Activated B cell treated with CpG ODN at 0.5 μM for 24 hours (primary cell): ENCODE results near the gene ZNF398. TPM values are rescaled to one million over a fixed set of nuclear protein-coding genes. Genes with fewer than 3 reads are reported as not detected.

Experiments used
- ATAC-seq: fragments of 200-7000 bp; cut with Tn5 transposase; one replicate; pipeline ENCODE4 v1.10.0; 2021; ENCODE audit warnings: low read depth, mild to moderate bottlenecking, moderate library complexity
- CTCF ChIA-PET: fragments of 350-600 bp; sonication (Branson Sonifier 250); formaldehyde crosslinking; loops from one replicate; lab custom pipeline; 2021; ENCODE audit warnings: antibody characterized with exemption; lab: Charles Lee
- POLR2A ChIA-PET: fragments of 350-600 bp; sonication (Branson Sonifier 250); formaldehyde crosslinking; loops from one replicate; lab custom pipeline; 2021; ENCODE audit warnings: antibody characterized with exemption; lab: Charles Lee
- DNase-seq: peaks from one replicate; pipeline ENCODE4 v3.0.0; 2022
- H3K27ac Mint-ChIP-seq: one replicate; pipeline ENCODE4 v1.8.0; 2020; ENCODE audit warnings: mixed read lengths
- H3K27me3 Mint-ChIP-seq: one replicate; pipeline ENCODE4 v1.8.0; 2021; ENCODE audit warnings: mixed read lengths
- H3K36me3 Mint-ChIP-seq: one replicate; pipeline ENCODE4 v1.8.0; 2021; ENCODE audit warnings: low read depth, mixed read lengths
- H3K4me1 Mint-ChIP-seq: one replicate; pipeline ENCODE4 v1.8.0; 2021; ENCODE audit warnings: mixed read lengths
- H3K4me3 Mint-ChIP-seq: one replicate; pipeline ENCODE4 v1.8.0; 2020; ENCODE audit warnings: mild to moderate bottlenecking, mixed read lengths
- H3K9me3 Mint-ChIP-seq: one replicate; pipeline ENCODE4 v1.8.0; 2020; ENCODE audit warnings: mixed read lengths
- intact Hi-C: fragments of 100-400 bp; cut with micrococcal nuclease; formaldehyde crosslinking; loops from one replicate; pipeline ENCODE4 v1.15.1; 2024
- total RNA-seq: library from RNA; stranded (reverse); gene quantifications from 2 replicates; pipeline ENCODE4 v1.2.3, GENCODE V29; 2022
- TF ChIP-seq, protein P1 (sequence below): fragments of 200-600 bp; IDR thresholded peaks from one replicate; pipeline ENCODE4 v1.8.0; 2022; ENCODE audit warnings: antibody characterized with exemption, mild to moderate bottlenecking

The ZNF398 gene
- total RNA-seq, 1 donor from 2014 or later, result 17.3 TPM

- Mint-ChIP-seq H3K4me3 (peak within 1 kb of the TSS; percentile 98), H3K36me3 (peaks cover 21% of the 10 kb centered on the region), H3K4me1 (peaks cover 21% of the 10 kb centered on the region), H3K27me3 (no peaks in the 10 kb centered on the region), H3K9me3 (peaks cover 5% of the 10 kb centered on the region), H3K27ac (peak within 1 kb of the TSS; percentile 98)
- POLR2A ChIA-PET, result interaction anchor here (0.6 to 2.9 kb wide), 15 partner anchors 9 to 498 kb away, joined by 3 to 66 read pairs (median 6); partner anchors contain the start of genes PDIA4, ZNF282, ZNF398 and ZNF777
- peak; percentile 82 for ATAC-seq
- peak; percentile 98 for DNase-seq
- CTCF ChIA-PET, result interaction anchor here (0.6 to 2.7 kb wide), 8 partner anchors 18 to 159 kb away, joined by 3 to 27 read pairs (median 4); partner anchors contain the start of genes ZNF282 and ZNF398
- intact Hi-C loops, result loop anchor here (1.0 to 10.0 kb wide), 12 partner anchors 21 to 589 kb away; partner anchors contain the start of genes PDIA4, ZNF212, ZNF398 and ZNF746
- TF ChIP-seq, protein P1, sequence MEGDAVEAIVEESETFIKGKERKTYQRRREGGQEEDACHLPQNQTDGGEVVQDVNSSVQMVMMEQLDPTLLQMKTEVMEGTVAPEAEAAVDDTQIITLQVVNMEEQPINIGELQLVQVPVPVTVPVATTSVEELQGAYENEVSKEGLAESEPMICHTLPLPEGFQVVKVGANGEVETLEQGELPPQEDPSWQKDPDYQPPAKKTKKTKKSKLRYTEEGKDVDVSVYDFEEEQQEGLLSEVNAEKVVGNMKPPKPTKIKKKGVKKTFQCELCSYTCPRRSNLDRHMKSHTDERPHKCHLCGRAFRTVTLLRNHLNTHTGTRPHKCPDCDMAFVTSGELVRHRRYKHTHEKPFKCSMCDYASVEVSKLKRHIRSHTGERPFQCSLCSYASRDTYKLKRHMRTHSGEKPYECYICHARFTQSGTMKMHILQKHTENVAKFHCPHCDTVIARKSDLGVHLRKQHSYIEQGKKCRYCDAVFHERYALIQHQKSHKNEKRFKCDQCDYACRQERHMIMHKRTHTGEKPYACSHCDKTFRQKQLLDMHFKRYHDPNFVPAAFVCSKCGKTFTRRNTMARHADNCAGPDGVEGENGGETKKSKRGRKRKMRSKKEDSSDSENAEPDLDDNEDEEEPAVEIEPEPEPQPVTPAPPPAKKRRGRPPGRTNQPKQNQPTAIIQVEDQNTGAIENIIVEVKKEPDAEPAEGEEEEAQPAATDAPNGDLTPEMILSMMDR, result peak; percentile 31
These were observed 21.2 kb upstream of the ZNF398 start, which contains the start of gene ZNF425 for GRCh38 chr7:149125863-149126661. TSS of gene ZNF425 (minus strand) at chr7:149126324. CDS start at chr7:149126213, 111 bp downstream.

DNA sequence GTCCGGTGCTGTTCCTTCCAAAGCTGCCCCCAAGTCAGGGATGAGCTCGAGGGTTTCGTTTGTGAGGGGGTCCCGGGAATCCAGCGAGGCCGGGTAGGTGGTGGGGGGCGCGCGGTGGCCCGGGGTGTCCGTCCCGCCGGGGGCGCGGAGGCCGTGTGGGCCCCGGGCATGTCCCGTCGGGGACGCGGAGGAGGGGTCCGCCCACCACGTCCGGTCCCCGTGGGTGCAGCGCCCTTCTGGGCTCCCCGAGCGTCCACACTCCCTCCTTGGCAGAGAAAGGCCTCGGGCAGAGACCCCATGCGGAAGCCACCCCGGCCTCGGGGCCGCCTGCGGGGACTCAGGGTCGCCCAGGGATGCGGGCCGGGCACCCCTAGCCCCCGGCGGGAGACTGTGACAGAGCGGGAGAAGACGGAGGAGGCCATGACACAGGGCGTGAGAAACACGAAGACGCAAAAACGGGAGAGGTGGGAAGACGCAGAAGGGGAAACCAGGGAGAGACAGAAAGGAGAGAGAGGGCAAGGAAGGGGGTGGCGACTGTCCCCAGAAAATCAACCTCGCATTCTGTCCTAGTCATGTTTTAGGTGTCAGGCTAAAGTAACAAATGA, 20.5 kb upstream of the ZNF398 start:
- peaks cover 21% of the 10 kb centered on the region for H3K4me1 Mint-ChIP-seq
- H3K27ac Mint-ChIP-seq, result peak overlapping the region; percentile 98
- ChIA-PET POLR2A (interaction anchor here (0.9 to 2.9 kb wide), 10 partner anchors 17 to 498 kb away, joined by 3 to 66 read pairs (median 8); partner anchors contain the start of genes PDIA4, ZNF282, ZNF398 and ZNF777), CTCF (interaction anchor here (0.7 to 2.7 kb wide), 6 partner anchors 17 to 158 kb away, joined by 3 to 27 read pairs (median 4); partner anchors contain the start of genes ZNF282 and ZNF398)
- peaks cover 28% of the 10 kb centered on the region for H3K36me3 Mint-ChIP-seq
- H3K4me3 Mint-ChIP-seq, result peak overlapping the region; percentile 98
- intact Hi-C loops, result loop anchor here (1.0 to 10.0 kb wide), 12 partner anchors 21 to 588 kb away; partner anchors contain the start of genes PDIA4, ZNF212, ZNF398 and ZNF746
- no peaks in the 10 kb centered on the region for H3K27me3 Mint-ChIP-seq
- TF ChIP-seq, protein P1, result no peak
- DNase-seq (peak; percentile 70), ATAC-seq (peak; percentile 49)
- peaks cover 9% of the 10 kb centered on the region for H3K9me3 Mint-ChIP-seq

DNA sequence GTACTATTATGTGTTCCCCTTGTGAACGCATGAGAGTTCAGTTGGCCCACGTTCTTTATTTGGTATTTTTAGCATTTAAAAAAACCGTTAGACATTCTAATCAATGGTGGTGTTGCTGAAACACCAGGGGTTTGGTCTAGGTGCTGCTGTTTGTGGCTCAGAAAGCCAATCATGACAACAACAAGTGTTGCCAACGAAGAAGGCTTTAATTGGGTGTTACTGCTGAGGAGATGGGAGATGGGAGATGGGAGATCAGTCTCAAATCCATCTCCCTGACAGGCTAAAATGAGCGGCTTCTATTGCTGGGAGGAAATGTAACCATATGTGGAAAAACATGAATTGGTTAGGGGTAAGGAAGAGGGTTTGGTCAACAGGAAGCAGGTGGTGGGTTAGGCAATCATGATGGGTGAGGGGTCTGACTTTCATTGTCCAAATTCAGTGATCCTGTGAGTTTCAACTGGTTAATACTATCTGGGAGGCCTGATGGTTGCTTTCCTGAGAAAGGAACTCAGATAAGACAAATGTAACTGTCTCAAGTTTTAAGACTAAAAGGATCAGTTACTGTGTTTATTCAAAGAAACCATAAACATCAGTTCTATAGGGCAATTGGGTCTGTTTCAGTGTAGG, 16.6 kb upstream of the ZNF398 start:
- intact Hi-C loops, result no loop called here
- peaks cover 10% of the 10 kb centered on the region for H3K4me1 Mint-ChIP-seq
- ChIA-PET POLR2A (no interaction called here), CTCF (interaction anchor here (2.0 kb wide), 1 partner anchor 16 kb away, joined by 6 read pairs; the partner anchor contains the start of gene ZNF398)
- no peak overlapping the region for H3K4me3 Mint-ChIP-seq
- no peak for DNase-seq
- no peak for ATAC-seq
- H3K27me3 Mint-ChIP-seq, result no peaks in the 10 kb centered on the region
- no peak overlapping the region for H3K27ac Mint-ChIP-seq
- peaks cover 9% of the 10 kb centered on the region for H3K9me3 Mint-ChIP-seq
- peaks cover 35% of the 10 kb centered on the region for H3K36me3 Mint-ChIP-seq
- TF ChIP-seq, protein P1, result no peak

DNA sequence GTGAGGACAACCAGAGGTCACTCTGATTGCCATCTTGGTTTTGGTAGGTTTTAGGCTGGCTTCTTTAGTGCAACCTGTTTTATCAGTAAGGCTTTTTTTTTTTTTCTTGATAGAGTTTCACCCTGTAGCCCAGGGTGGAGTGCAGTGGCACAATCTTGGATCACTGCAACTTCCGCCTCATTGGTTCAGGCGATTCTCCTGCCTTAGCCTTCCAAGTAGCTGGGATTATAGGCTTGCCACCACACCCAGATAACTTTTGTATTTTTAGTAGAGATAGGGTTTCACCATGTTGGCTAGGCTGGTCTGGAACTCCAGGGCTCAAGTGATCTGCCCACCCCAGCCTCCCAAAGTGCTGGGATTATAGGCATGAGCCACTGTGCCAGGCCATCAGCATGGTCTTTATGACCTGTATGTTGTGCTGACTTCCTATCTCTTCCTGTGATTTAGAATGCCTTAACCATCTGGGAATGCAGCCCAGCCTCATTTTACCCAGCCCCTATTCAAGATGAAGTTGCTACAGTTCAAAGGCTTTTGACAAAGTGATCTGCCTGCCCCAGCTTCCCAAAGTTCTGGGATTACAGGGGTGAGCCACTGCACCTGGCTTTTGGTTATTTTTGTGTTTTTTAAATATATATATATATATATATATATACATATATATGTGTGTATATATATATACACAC, 14.1 kb upstream of the ZNF398 start:
- no peak overlapping the region for H3K27ac Mint-ChIP-seq
- H3K4me1 Mint-ChIP-seq, result peaks cover 3% of the 10 kb centered on the region
- DNase-seq (no peak), ATAC-seq (no peak)
- H3K27me3 Mint-ChIP-seq, result no peaks in the 10 kb centered on the region
- intact Hi-C loops, result no loop called here
- CTCF ChIA-PET, result no interaction called here
- H3K36me3 Mint-ChIP-seq, result peaks cover 31% of the 10 kb centered on the region
- POLR2A ChIA-PET, result interaction anchor here (1.7 kb wide), 1 partner anchor 14 kb away, joined by 3 read pairs; the partner anchor contains the start of gene ZNF398
- H3K9me3 Mint-ChIP-seq, result peaks cover 9% of the 10 kb centered on the region
- TF ChIP-seq, protein P1, result no peak
- no peak overlapping the region for H3K4me3 Mint-ChIP-seq
